ENCODE measurements around the gene TRIM5. TPM values are rescaled to one million over a fixed set of nuclear protein-coding genes. Genes with fewer than 3 reads are reported as not detected.

Gene TRIM5
- total RNA-seq, 4 donors from 2014 or later, result 16.9 to 38.7 (median 26.1) TPM

- Histone ChIP-seq H3K36me3 (peaks cover 0 to 83% (median 3%) of the 10 kb centered on the region in 3 donors), H3K27ac (no peak overlapping the region), H3K9me3 (no peaks in the 10 kb centered on the region), H3K4me1 (no peaks in the 10 kb centered on the region), H3K4me3 (no peak overlapping the region), H3K27me3 (no peaks in the 10 kb centered on the region)
- no peak for DNase-seq (ENCODE audit: low spot score in 2 of 2)
- TF ChIP-seq CTCF (IDR thresholded peaks at IDR 0.05), result no peak
- TF ChIP-seq POLR2A (IDR thresholded peaks at IDR 0.05), result no peak
- no peak for TF ChIP-seq EP300 (IDR thresholded peaks at IDR 0.05)
- WGBS, 2 donors, result 88% methylated on average over 2 of the region's 2 CpGs
These were observed 19.1 kb upstream of the TRIM5 start for GRCh38 chr11:5703741-5704536.

GRCh38 chr11:5701055-5701577 is 16.2 kb upstream of the TRIM5 start:
- peaks cover 0 to 3% (median 0%) of the 10 kb centered on the region in 4 donors for H3K4me1 ChIP-seq
- no peak overlapping the region for H3K27ac ChIP-seq
- peaks cover 0 to 83% (median 10%) of the 10 kb centered on the region in 3 donors for H3K36me3 ChIP-seq
- no peak for DNase-seq (ENCODE audit: low spot score in 2 of 2)
- no peak overlapping the region for H3K4me3 ChIP-seq
- 64 to 74% methylated on average over 3 of the region's 3 CpGs for WGBS, 2 donors
- no peaks in the 10 kb centered on the region for H3K9me3 ChIP-seq
- no peak for TF ChIP-seq EP300 (IDR thresholded peaks at IDR 0.05)
- no peak for TF ChIP-seq POLR2A (IDR thresholded peaks at IDR 0.05)
- TF ChIP-seq CTCF (IDR thresholded peaks at IDR 0.05), result no peak
- H3K27me3 ChIP-seq, result no peaks in the 10 kb centered on the region

GRCh38 chr11:5700421-5701054 is 15.7 kb upstream of the TRIM5 start:
- Histone ChIP-seq H3K4me3 (no peak overlapping the region), H3K27me3 (no peaks in the 10 kb centered on the region), H3K36me3 (peaks cover 0 to 80% (median 10%) of the 10 kb centered on the region in 3 donors), H3K9me3 (no peaks in the 10 kb centered on the region), H3K27ac (no peak overlapping the region), H3K4me1 (peaks cover 0 to 4% (median 0%) of the 10 kb centered on the region in 4 donors)
- DNase-seq (ENCODE audit: low spot score in 2 of 2), result no peak
- TF ChIP-seq CTCF (IDR thresholded peaks at IDR 0.05), result no peak
- TF ChIP-seq EP300 (IDR thresholded peaks at IDR 0.05), result no peak
- TF ChIP-seq POLR2A (IDR thresholded peaks at IDR 0.05), result no peak
- WGBS, 2 donors, result 84 to 86% methylated on average over 10 of the region's 10 CpGs

- H3K36me3 ChIP-seq, result peaks cover 0 to 65% (median 10%) of the 10 kb centered on the region in 3 donors
- 79 to 83% methylated on average over 7 of the region's 7 CpGs for WGBS, 2 donors
- TF ChIP-seq EP300 (IDR thresholded peaks at IDR 0.05), result no peak
- no peak for TF ChIP-seq CTCF (IDR thresholded peaks at IDR 0.05)
- no peak for TF ChIP-seq POLR2A (IDR thresholded peaks at IDR 0.05)
These were observed 13.4 kb upstream of the TRIM5 start for GRCh38 chr11:5698281-5698680.

GRCh38 chr11:5696210-5696609 is 11.3 kb upstream of the TRIM5 start:
- H3K36me3 ChIP-seq, result peaks cover 0 to 49% (median 10%) of the 10 kb centered on the region in 3 donors
- 23 to 51% methylated on average over 2 of the region's 2 CpGs for WGBS, 2 donors
- H3K9me3 ChIP-seq, result no peaks in the 10 kb centered on the region

More at GRCh38 chr11:5698281-5698680, 13.4 kb upstream of the TRIM5 start:
- Histone ChIP-seq H3K27me3 (no peaks in the 10 kb centered on the region), H3K9me3 (no peaks in the 10 kb centered on the region), H3K4me1 (peaks cover 0 to 11% (median 4%) of the 10 kb centered on the region in 4 donors), H3K27ac (no peak overlapping the region), H3K4me3 (no peak overlapping the region)
- DNase-seq (ENCODE audit: low spot score in 2 of 2), result no peak

More at GRCh38 chr11:5696210-5696609, 11.3 kb upstream of the TRIM5 start:
- H3K27ac ChIP-seq, result no peak overlapping the region
- H3K27me3 ChIP-seq, result no peaks in the 10 kb centered on the region
- DNase-seq (ENCODE audit: low spot score in 2 of 2), result no peak
- H3K4me1 ChIP-seq, result peaks cover 0 to 28% (median 6%) of the 10 kb centered on the region in 4 donors
- no peak overlapping the region for H3K4me3 ChIP-seq
- no peak for TF ChIP-seq POLR2A (IDR thresholded peaks at IDR 0.05)
- no peak for TF ChIP-seq EP300 (IDR thresholded peaks at IDR 0.05)
- no peak for TF ChIP-seq CTCF (IDR thresholded peaks at IDR 0.05)

Data from tibial nerve (tissue), 4 donors.